Memory B cell (primary cell): ENCODE data around the gene ADD1.
A peak's percentile ranks its signal among the peaks of the same experiment; 100 is the strongest.

ENCODE experiments used
- ATAC-seq: fragments of 150-1000 bp; cut with Tn5 transposase; 2 replicates; pipeline ENCODE4 v1.10.0; 2021; ENCODE audit warnings: low read depth, mild to moderate bottlenecking, moderate library complexity
- DNase-seq, 2 donors: peaks; one replicate each; pipeline ENCODE4 v3.0.0; 2022; ENCODE audit warnings: low spot score in 2 of 2
- H3K27ac Mint-ChIP-seq: one replicate; pipeline ENCODE4 v1.8.0; 2022; ENCODE audit warnings: mild to moderate bottlenecking, moderate library complexity, mixed read lengths
- H3K27me3 Mint-ChIP-seq: one replicate; pipeline ENCODE4 v1.8.0; 2022; ENCODE audit warnings: mixed read lengths
- H3K36me3 Mint-ChIP-seq: one replicate; pipeline ENCODE4 v1.8.0; 2022; ENCODE audit warnings: mild to moderate bottlenecking, mixed read lengths
- H3K4me1 Mint-ChIP-seq: one replicate; pipeline ENCODE4 v1.8.0; 2022; ENCODE audit warnings: mixed read lengths
- H3K4me3 Mint-ChIP-seq: one replicate; pipeline ENCODE4 v1.8.0; 2022; ENCODE audit warnings: mild to moderate bottlenecking, moderate library complexity, mixed read lengths
- H3K9me3 Mint-ChIP-seq: one replicate; pipeline ENCODE4 v1.8.0; 2022; ENCODE audit warnings: mixed read lengths

ADD1 gene

GRCh38 chr4:2831611-2832308, 11.9 kb upstream of the ADD1 start:
- Mint-ChIP-seq H3K9me3 (no peaks in the 10 kb centered on the region), H3K4me3 (no peak overlapping the region), H3K4me1 (peaks cover 38% of the 10 kb centered on the region), H3K27me3 (no peaks in the 10 kb centered on the region), H3K27ac (peak overlapping the region; percentile 91), H3K36me3 (peaks cover 13% of the 10 kb centered on the region)
- no peak for ATAC-seq
- no peak for DNase-seq

DNA sequence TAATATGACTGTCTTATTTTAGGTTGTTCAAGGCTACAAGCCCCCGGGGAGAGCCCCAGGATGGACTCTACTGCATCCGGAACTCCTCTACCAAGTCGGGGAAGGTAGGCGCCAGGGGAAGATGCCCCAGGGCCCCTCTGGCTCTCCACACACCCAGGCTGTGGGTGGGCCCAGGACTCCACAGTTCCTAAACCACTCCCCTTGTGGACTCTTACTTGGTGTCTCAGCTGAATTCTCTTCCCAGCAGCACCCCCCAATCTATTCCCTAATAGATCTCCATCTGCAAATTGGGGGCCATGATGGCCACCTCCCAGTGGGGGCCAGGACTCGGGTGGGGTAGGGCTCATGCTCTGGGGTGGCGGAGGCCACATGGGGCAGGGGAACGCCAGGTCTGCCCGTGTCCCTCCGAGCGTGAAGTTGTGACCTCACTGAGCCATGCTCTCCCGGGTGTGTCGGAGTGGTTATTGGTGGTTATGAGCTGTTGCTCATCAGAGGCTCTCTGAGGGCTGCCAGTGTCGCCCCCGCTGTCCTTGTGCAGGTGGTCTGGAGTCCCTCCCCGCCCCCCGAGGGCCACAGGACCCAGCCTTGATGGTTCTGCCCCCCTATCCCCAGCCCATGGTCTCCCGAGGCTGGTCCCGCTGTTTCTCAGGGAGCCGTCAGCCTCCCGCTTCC, 11.2 kb upstream of the ADD1 start:
- Mint-ChIP-seq H3K27me3 (no peaks in the 10 kb centered on the region), H3K27ac (peak overlapping the region; percentile 91), H3K36me3 (peaks cover 12% of the 10 kb centered on the region), H3K4me1 (peaks cover 39% of the 10 kb centered on the region), H3K4me3 (peak overlapping the region; percentile 47), H3K9me3 (no peaks in the 10 kb centered on the region)
- DNase-seq (peak; percentile 76 to 82), ATAC-seq (peak; percentile 83)

GRCh38 chr4:2832981-2833670, 10.5 kb upstream of the ADD1 start:
- peaks cover 12% of the 10 kb centered on the region for H3K36me3 Mint-ChIP-seq
- ATAC-seq: peak; percentile 11
- no peak for DNase-seq
- H3K4me3 Mint-ChIP-seq: peak overlapping the region; percentile 54
- no peaks in the 10 kb centered on the region for H3K27me3 Mint-ChIP-seq
- H3K4me1 Mint-ChIP-seq: peaks cover 45% of the 10 kb centered on the region
- H3K27ac Mint-ChIP-seq: peak overlapping the region; percentile 91
- H3K9me3 Mint-ChIP-seq: no peaks in the 10 kb centered on the region

GRCh38 chr4:2833671-2834000, 10.0 kb upstream of the ADD1 start:
- H3K36me3 Mint-ChIP-seq: peaks cover 8% of the 10 kb centered on the region
- no peak overlapping the region for H3K27ac Mint-ChIP-seq
- H3K9me3 Mint-ChIP-seq: no peaks in the 10 kb centered on the region
- DNase-seq (no peak), ATAC-seq (no peak)
- no peak overlapping the region for H3K4me3 Mint-ChIP-seq
- H3K27me3 Mint-ChIP-seq: no peaks in the 10 kb centered on the region
- peaks cover 46% of the 10 kb centered on the region for H3K4me1 Mint-ChIP-seq

GRCh38 chr4:2834001-2834921, 9.4 kb upstream of the ADD1 start:
- Mint-ChIP-seq H3K27ac (peak overlapping the region; percentile 64), H3K4me1 (peaks cover 49% of the 10 kb centered on the region)
- no peak for DNase-seq

DNA sequence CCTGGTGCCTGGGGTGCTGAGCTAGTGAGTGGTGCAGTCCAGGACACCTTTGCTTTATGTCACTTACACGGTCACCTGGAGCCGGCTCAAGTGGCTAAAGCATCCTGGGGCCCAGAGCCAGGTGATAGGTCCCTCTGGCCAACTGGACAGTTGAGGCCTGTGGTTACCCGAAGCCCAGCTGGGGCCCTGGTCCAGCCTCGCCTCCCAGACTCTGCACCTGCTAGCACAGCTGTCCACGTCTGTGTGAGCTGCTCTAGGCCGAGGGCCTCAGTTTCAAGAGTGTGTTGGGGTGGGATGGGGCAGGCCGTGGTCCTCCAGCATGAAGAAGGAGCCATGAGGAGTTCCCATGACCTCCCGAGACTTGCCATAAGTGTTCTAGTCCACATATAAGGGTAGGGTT, 7.7 kb upstream of the ADD1 start:
- DNase-seq (no peak), ATAC-seq (no peak)
- Mint-ChIP-seq H3K4me3 (no peak overlapping the region), H3K36me3 (peaks cover 5% of the 10 kb centered on the region), H3K27me3 (no peaks in the 10 kb centered on the region), H3K27ac (no peak overlapping the region), H3K4me1 (peaks cover 53% of the 10 kb centered on the region), H3K9me3 (peaks cover 2% of the 10 kb centered on the region)

More at GRCh38 chr4:2834001-2834921, 9.4 kb upstream of the ADD1 start:
- Mint-ChIP-seq H3K9me3 (no peaks in the 10 kb centered on the region), H3K36me3 (peaks cover 4% of the 10 kb centered on the region), H3K4me3 (no peak overlapping the region), H3K27me3 (no peaks in the 10 kb centered on the region)
- no peak for ATAC-seq

DNA sequence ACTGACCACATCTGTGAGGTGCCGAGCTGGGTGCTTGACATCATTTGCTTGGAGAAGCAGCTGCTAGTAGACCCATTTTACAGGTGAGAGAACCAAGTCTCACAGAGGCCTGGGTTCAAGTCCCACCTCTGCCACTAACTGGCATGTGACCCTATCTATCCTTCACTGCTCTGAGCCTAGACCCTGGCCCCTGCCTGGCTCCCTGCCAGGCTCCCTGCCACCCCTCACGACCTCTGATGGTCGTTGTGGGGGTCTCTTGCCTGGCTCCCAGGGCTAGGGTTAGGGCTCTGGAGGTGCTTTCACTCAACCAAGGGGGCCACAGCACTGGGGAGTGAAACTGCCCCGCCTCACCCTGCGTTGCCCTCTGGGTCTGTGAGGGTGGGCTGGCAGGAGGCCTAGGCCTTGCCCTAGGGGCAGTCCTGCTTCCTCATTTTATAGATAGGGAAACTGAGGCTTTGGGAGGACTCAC, 7.2 kb upstream of the ADD1 start:
- Mint-ChIP-seq H3K4me1 (peaks cover 54% of the 10 kb centered on the region), H3K36me3 (peaks cover 6% of the 10 kb centered on the region)

GRCh38 chr4:2837110-2837903, 6.3 kb upstream of the ADD1 start:
- H3K4me3 Mint-ChIP-seq: peak overlapping the region; percentile 75
- ATAC-seq (no peak), DNase-seq (no peak)
- H3K36me3 Mint-ChIP-seq: peaks cover 6% of the 10 kb centered on the region
- H3K4me1 Mint-ChIP-seq: peaks cover 53% of the 10 kb centered on the region
- H3K27me3 Mint-ChIP-seq: no peaks in the 10 kb centered on the region
- H3K27ac Mint-ChIP-seq: peak overlapping the region; percentile 73
- H3K9me3 Mint-ChIP-seq: peaks cover 2% of the 10 kb centered on the region

More for the DNA sequence above, 7.2 kb upstream of the ADD1 start:
- Mint-ChIP-seq H3K27ac (peak overlapping the region; percentile 4), H3K9me3 (peaks cover 2% of the 10 kb centered on the region), H3K4me3 (no peak overlapping the region), H3K27me3 (no peaks in the 10 kb centered on the region)
- DNase-seq (no peak), ATAC-seq (no peak)

- Mint-ChIP-seq H3K4me1 (peaks cover 51% of the 10 kb centered on the region), H3K4me3 (peak overlapping the region; percentile 75), H3K27me3 (no peaks in the 10 kb centered on the region), H3K9me3 (peaks cover 2% of the 10 kb centered on the region), H3K27ac (peak overlapping the region; percentile 73), H3K36me3 (peaks cover 4% of the 10 kb centered on the region)
- ATAC-seq: peak; percentile 59
- DNase-seq: peak in 1 of 2 donors; percentile 50
Measured at GRCh38 chr4:2837904-2838496, 5.6 kb upstream of the ADD1 start.

DNA sequence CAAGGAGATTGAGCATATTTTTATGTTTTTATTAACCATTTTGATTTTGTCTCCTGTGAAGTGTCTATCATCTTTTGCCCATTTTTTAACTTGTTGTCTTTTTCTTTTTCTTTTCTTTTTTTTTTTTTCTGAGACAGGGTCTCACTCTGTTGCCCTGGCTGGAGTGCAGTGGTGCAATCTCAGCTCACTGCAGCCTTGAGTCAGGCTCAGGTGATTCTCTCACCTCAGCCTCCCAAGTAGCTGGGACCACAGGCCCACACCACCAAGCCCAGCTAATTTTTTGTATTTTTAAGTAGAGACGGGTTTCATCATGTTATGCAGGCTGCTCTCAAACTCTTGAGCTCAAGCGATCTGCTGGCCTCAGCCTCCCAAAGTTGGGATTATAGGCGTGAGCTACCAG, 4.6 kb upstream of the ADD1 start:
- H3K9me3 Mint-ChIP-seq: peaks cover 2% of the 10 kb centered on the region
- no peak for DNase-seq
- no peak for ATAC-seq
- H3K4me3 Mint-ChIP-seq: peak overlapping the region; percentile 58
- H3K27me3 Mint-ChIP-seq: no peaks in the 10 kb centered on the region
- H3K4me1 Mint-ChIP-seq: peaks cover 45% of the 10 kb centered on the region
- peak overlapping the region; percentile 73 for H3K27ac Mint-ChIP-seq
- H3K36me3 Mint-ChIP-seq: peaks cover 6% of the 10 kb centered on the region

DNA sequence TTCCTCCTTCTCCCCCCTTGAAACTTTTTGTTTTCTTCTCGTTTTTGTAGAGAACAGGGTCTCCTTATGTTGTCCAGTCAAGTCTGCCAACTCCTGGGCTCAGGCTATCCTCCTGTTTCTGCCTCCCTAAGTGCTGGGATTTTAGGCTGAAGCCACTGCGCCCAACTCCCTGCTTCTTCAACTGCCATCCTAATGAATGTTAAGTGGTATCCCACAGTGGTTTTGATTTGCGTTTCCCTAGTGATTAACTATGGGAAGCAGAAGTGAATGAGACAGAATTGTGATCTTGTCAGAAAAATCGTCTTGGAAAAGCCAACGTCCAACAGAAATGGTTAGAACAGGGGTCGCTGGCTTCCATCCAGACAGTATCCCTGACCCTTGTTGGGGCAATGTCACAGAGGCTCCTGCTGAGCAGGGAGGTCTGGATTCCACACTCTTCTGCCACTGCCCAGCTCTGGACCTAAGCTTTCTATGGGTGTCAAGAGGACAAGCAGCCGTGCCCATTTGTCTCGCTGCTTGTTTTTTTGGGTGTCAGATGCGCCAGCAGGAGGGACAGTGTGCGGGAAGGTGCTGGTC, 869 bp upstream of the ADD1 start:
- Mint-ChIP-seq H3K27ac (peak overlapping the region; percentile 89), H3K4me3 (peak overlapping the region; percentile 97), H3K36me3 (peaks cover 9% of the 10 kb centered on the region), H3K9me3 (peaks cover 2% of the 10 kb centered on the region), H3K4me1 (peaks cover 41% of the 10 kb centered on the region), H3K27me3 (no peaks in the 10 kb centered on the region)
- DNase-seq (no peak), ATAC-seq (no peak)

GRCh38 chr4:2843941-2844584, 419 bp downstream of the ADD1 start:
- Mint-ChIP-seq H3K9me3 (peaks cover 2% of the 10 kb centered on the region), H3K4me1 (peaks cover 37% of the 10 kb centered on the region), H3K27me3 (no peaks in the 10 kb centered on the region), H3K27ac (peak overlapping the region; percentile 89), H3K36me3 (peaks cover 9% of the 10 kb centered on the region), H3K4me3 (peak overlapping the region; percentile 97)
- DNase-seq: no peak
- ATAC-seq: peak; percentile 28
